Uterus (tissue), 4 donors: ENCODE data around the gene YPEL4. TPM values are rescaled to one million over a fixed set of nuclear protein-coding genes. Genes with fewer than 3 reads are reported as not detected.

Experiments
- DNase-seq, 2 donors: peaks; one replicate each; pipeline ENCODE4 v3.0.0-alpha.2; 2019 to 2020
- H3K27ac ChIP-seq, 2 donors: fragments of 200-600 bp; sonication (generic); 1 replicate in 1 of 2; 2 replicates in 1 of 2; pipeline ENCODE4 v1.5.1; 2016 to 2018
- H3K27me3 ChIP-seq, 2 donors: fragments of 200-600 bp; sonication (generic); one replicate each; pipeline ENCODE4 v1.5.1; 2018 to 2019; ENCODE audit warnings: control low read depth in 1 of 2
- H3K36me3 ChIP-seq, 2 donors: fragments of 200-600 bp; sonication (generic); one replicate each; pipeline ENCODE4 v1.5.1; 2019; ENCODE audit warnings: control low read depth in 1 of 2
- H3K4me1 ChIP-seq, 2 donors: fragments of 200-600 bp; sonication (generic); one replicate each; pipeline ENCODE4 v1.5.1; 2018 to 2019; ENCODE audit warnings: control low read depth in 1 of 2
- H3K4me3 ChIP-seq, 2 donors: fragments of 200-600 bp; sonication (generic); 1 replicate in 1 of 2; 2 replicates in 1 of 2; pipeline ENCODE4 v1.5.1; 2018 to 2019; ENCODE audit warnings: mild to moderate bottlenecking in 1 of 2
- H3K9me3 ChIP-seq, 2 donors: fragments of 200-600 bp; sonication (generic); one replicate each; pipeline ENCODE4 v1.5.1; 2019; ENCODE audit warnings: control low read depth in 1 of 2
- POLR2A ChIP-seq, 2 donors: fragments of 450-650 bp; IDR thresholded peaks; one replicate each; pipeline ENCODE4 v1.6.1; 2016; ENCODE audit warnings: antibody characterized with exemption in 2 of 2, mild to moderate bottlenecking in 1 of 2, moderate library complexity in 1 of 2
- intact Hi-C: fragments of 100-400 bp; cut with DNase I; formaldehyde crosslinking; loops from one replicate; pipeline ENCODE4 v1.15.1; 2023; ENCODE audit warnings: low total_unique reads
- total RNA-seq, 4 donors: library from RNA; depleted of rRNA in 3 of 4; stranded (reverse); fragments of >200 nt in 3 of 4; gene quantifications; one replicate each; pipeline versions ENCODE4 v1.1.0 to v1.2.4, GENCODE V29; 2014 to 2023
- TF ChIP-seq, protein P1 (sequence below), 4 experiments: fragments of 200-600 bp in 2 of 4; fragments of 450-650 bp in 2 of 4; sonication (generic) in 2 of 4; IDR thresholded peaks; one replicate each; pipeline ENCODE4 v1.5.1; 2016 to 2019; ENCODE audit warnings: antibody characterized with exemption in 4 of 4, mild to moderate bottlenecking in 2 of 4, moderate library complexity in 1 of 4
- donor health status: DM: yes; HTN: yes; CAD: no.

The YPEL4 gene
- total RNA-seq, 4 donors from 2014 or later = 0.26 to 7.6 (median 2.7) TPM

DNA sequence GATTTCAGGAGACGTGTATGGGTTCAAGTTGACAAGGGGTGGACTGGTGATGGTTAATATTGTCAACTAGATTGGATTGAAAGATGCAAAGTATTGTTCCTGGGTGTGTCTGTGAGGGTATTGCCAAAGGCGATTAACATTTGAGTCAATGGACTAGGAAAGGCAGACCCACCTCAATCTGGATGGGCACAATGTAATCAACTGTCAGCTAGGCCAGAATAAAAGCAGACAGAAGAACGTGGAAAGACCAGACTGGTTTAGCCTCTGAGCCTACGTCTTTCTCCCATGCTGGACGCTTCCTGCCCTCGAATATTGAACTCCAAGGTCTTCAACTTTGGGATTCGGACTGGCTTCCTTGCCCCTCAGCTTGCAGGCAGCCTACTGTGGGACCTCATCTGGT is 1.7 kb upstream of the YPEL4 start:
- Histone ChIP-seq H3K27me3 (no peaks in the 10 kb centered on the region), H3K4me1 (peaks cover 0 to 24% of the 10 kb centered on the region in 2 donors), H3K9me3 (no peaks in the 10 kb centered on the region), H3K4me3 (no peak overlapping the region), H3K27ac (no peak overlapping the region), H3K36me3 (no peaks in the 10 kb centered on the region)
- TF ChIP-seq, protein P1, sequence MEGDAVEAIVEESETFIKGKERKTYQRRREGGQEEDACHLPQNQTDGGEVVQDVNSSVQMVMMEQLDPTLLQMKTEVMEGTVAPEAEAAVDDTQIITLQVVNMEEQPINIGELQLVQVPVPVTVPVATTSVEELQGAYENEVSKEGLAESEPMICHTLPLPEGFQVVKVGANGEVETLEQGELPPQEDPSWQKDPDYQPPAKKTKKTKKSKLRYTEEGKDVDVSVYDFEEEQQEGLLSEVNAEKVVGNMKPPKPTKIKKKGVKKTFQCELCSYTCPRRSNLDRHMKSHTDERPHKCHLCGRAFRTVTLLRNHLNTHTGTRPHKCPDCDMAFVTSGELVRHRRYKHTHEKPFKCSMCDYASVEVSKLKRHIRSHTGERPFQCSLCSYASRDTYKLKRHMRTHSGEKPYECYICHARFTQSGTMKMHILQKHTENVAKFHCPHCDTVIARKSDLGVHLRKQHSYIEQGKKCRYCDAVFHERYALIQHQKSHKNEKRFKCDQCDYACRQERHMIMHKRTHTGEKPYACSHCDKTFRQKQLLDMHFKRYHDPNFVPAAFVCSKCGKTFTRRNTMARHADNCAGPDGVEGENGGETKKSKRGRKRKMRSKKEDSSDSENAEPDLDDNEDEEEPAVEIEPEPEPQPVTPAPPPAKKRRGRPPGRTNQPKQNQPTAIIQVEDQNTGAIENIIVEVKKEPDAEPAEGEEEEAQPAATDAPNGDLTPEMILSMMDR (IDR thresholded peaks at IDR 0.05) = no peak
- no peak for TF ChIP-seq POLR2A (IDR thresholded peaks at IDR 0.05)
- DNase-seq = no peak
- intact Hi-C loops = no loop called here

DNA sequence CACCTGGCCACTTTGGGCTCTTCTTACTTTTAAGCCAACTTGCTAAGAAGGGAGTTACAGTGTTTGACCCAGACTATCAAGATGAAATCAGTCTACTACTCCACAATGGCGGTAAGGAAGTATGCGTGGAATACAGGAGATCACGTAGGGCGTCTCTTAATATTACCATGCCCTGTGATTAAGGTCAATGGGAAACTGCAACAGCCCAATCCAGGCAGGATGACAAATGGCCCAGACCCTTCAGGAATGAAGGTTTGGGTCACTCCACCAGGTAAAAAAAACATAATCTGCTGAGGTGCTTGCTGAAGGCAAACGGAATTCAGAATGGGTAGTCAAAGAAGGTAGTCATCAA is 1.0 kb upstream of the YPEL4 start:
- Histone ChIP-seq H3K9me3 (no peaks in the 10 kb centered on the region), H3K4me1 (peaks cover 0 to 31% of the 10 kb centered on the region in 2 donors), H3K4me3 (no peak overlapping the region), H3K36me3 (no peaks in the 10 kb centered on the region), H3K27ac (peak overlapping the region in 1 of 2 donors; percentile 75), H3K27me3 (no peaks in the 10 kb centered on the region)
- intact Hi-C loops = no loop called here
- TF ChIP-seq, protein P1 (IDR thresholded peaks at IDR 0.05) = no peak
- TF ChIP-seq POLR2A (IDR thresholded peaks at IDR 0.05) = no peak
- DNase-seq = no peak

DNA sequence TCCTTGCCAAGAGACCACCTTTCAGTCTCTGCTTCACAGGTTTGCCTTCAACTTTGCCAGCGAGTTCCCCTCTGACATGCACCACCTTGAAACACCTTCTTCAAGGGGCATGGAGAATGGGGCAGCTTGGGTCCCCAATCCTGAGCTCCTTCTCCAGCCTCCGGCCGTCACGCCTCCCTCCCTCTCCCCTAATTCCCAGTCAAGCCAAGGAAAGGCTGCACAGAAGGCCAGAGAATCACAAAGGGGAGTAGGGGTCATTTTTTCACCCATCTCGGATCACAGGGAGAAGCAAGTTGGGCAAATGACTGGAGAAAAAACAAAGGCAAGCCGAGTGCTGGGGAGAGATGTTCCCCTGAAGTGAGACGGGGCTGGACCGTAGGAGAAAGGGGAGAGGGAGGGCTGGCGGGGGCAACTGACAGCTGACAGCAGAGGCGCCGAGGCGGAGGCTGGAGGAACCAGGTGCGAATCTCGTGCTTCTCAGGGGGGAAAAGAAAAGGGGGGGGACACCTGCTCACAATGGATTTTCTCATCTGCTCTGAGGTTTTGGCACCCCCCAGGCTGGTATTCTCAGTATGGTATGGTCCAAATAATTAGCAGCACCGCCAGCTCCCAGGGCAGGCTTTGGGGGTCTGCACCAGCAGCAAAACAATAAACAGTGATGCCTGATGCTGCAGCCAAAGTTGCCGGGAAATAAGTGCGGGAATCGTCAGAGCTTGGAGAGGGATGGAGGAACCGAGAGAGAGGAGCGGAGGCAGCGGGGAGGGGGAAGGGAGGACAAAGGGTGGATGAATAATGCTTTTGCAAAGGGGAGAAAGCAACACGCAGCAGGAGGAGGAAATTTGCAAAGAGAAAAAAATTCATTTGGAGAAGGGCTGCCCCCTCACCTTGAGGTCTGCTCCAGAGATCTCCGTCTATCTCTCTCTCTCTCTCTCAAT is 644 bp downstream of the YPEL4 start:
- peak in 1 of 2 donors; percentile 46 for DNase-seq
- intact Hi-C loops = loop anchor here (10.0 kb wide), 1 partner anchor 54 kb away; the partner anchor contains the start of gene SERPING1
- Histone ChIP-seq H3K4me1 (peaks cover 0 to 35% of the 10 kb centered on the region in 2 donors), H3K27ac (peak overlapping the region; percentile 75 to 81), H3K4me3 (peak overlapping the region; percentile 53 to 58), H3K36me3 (no peaks in the 10 kb centered on the region), H3K9me3 (no peaks in the 10 kb centered on the region), H3K27me3 (no peaks in the 10 kb centered on the region)
- TF ChIP-seq, protein P1 (IDR thresholded peaks at IDR 0.05) = no peak
- no peak for TF ChIP-seq POLR2A (IDR thresholded peaks at IDR 0.05)

DNA sequence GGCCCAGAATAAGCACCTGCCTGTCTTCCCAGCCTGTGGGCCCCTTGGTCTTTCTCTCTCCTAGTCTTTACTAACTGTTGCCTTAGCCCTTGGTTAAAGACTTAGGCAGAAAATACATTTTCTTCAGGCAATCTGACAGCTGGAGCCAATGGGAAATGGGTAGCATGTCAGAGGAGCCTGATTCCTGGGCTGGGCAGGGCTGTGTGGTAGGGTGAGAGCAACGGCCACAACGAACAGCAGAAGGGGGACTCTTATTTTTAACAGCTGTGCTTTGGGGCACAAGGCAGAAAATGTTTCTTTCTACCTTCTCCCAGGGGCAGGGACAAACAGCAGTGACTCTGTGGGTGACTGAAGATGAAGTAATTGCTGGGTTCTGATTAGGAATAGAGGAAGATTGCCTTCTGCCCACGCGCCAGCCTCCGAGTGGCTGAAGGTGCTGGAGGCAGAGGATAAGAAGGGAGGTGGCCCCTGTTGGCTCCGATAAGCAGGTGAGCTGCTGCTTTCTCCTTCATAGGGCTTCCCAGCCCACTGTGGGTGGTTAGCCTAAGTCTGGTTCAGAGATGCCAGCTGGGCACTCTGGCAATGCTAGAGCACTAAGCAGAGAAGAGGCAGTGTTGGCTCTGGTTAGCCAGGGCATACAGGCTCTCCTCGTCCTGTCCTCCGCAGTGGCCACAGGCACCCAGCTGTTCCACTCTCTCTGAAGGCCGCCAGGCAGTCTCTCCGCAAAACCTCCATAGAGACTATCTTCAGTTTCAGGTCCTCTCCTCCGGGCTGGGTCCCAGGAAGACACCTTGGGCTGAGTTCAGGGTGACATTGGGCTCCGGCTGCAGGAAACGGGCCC is 1.5 kb downstream of the YPEL4 start:
- peak overlapping the region; percentile 53 to 58 for H3K4me3 ChIP-seq
- peak overlapping the region; percentile 75 to 81 for H3K27ac ChIP-seq
- H3K36me3 ChIP-seq = no peaks in the 10 kb centered on the region
- DNase-seq = no peak
- no peaks in the 10 kb centered on the region for H3K27me3 ChIP-seq
- TF ChIP-seq, protein P1 (IDR thresholded peaks at IDR 0.05) = no peak
- TF ChIP-seq POLR2A (IDR thresholded peaks at IDR 0.05) = no peak
- no peaks in the 10 kb centered on the region for H3K9me3 ChIP-seq
- H3K4me1 ChIP-seq = peaks cover 0 to 35% of the 10 kb centered on the region in 2 donors
- intact Hi-C loops = loop anchor here (10.0 kb wide), 1 partner anchor 53 kb away; the partner anchor contains the start of gene SERPING1
